HFFc6 (cell line): Measurements from ENCODE around the gene ATP8A1. TPM values are rescaled to one million over a fixed set of nuclear protein-coding genes. Genes with fewer than 3 reads are reported as not detected.
A peak's percentile ranks its signal among the peaks of the same experiment; 100 is the strongest.

Experiments used
- DNase-seq: peaks from one replicate; pipeline ENCODE4 v3.0.0-alpha.2; 2018
- H3K27ac Mint-ChIP-seq: 2 replicates; pipeline ENCODE4 v1.8.0; 2020; ENCODE audit warnings: mild to moderate bottlenecking, mixed read lengths
- H3K27me3 Mint-ChIP-seq: 2 replicates; pipeline ENCODE4 v1.8.0; 2021; ENCODE audit warnings: mild to moderate bottlenecking, moderate library complexity, mixed read lengths; ENCODE audit not compliant: insufficient read depth
- H3K36me3 Mint-ChIP-seq: 2 replicates; pipeline ENCODE4 v1.8.0; 2021; ENCODE audit warnings: low read depth, mixed read lengths
- H3K4me1 Mint-ChIP-seq: 2 replicates; pipeline ENCODE4 v1.8.0; 2020; ENCODE audit warnings: low read depth, mixed read lengths
- H3K4me3 Mint-ChIP-seq: 2 replicates; pipeline ENCODE4 v1.8.0; 2020; ENCODE audit warnings: mild to moderate bottlenecking, moderate library complexity, mixed read lengths
- H3K9me3 Mint-ChIP-seq: 2 replicates; pipeline ENCODE4 v1.8.0; 2020; ENCODE audit warnings: mild to moderate bottlenecking, mixed read lengths
- total RNA-seq, 6 experiments: library from RNA; stranded (reverse); fragmentation: NEBNext Ultra II Directional; extraction: Animal tissue kit (Norgen Biotek cat#: 25700); gene quantifications; 2 replicates in 1 of 6; 3 replicates in 5 of 6; pipeline ENCODE4 v1.2.3, GENCODE V29; 2021
- TF ChIP-seq, protein P1 (sequence below): fragments of 200-600 bp; sonication (generic); IDR thresholded peaks from 2 replicates; pipeline ENCODE4 v1.5.0; 2021; ENCODE audit warnings: antibody characterized with exemption, mild to moderate bottlenecking

Gene ATP8A1
- total RNA-seq, 6 experiments from 2014 or later, result 0.03 to 0.28 (median 0.11) TPM

DNA sequence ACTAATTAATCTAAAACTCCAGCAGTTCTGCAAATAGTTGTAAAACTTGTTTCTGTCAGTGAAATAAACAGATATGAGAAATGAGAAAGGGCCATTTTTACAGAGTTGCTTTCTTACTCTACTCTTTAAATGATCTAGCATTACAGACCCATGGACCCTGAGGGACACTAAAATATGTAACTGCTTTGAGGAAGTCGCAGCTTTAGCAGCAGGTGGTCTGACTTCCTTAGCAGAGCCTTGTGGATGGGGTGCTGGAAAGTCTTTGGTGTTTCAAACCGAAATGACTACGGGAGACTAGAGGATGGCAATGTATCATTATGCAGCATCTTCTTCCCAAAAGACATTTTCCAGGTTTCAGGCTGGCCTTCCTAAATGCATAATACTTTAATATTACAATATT, 240.9 kb downstream of the ATP8A1 start:
- TF ChIP-seq, protein P1, sequence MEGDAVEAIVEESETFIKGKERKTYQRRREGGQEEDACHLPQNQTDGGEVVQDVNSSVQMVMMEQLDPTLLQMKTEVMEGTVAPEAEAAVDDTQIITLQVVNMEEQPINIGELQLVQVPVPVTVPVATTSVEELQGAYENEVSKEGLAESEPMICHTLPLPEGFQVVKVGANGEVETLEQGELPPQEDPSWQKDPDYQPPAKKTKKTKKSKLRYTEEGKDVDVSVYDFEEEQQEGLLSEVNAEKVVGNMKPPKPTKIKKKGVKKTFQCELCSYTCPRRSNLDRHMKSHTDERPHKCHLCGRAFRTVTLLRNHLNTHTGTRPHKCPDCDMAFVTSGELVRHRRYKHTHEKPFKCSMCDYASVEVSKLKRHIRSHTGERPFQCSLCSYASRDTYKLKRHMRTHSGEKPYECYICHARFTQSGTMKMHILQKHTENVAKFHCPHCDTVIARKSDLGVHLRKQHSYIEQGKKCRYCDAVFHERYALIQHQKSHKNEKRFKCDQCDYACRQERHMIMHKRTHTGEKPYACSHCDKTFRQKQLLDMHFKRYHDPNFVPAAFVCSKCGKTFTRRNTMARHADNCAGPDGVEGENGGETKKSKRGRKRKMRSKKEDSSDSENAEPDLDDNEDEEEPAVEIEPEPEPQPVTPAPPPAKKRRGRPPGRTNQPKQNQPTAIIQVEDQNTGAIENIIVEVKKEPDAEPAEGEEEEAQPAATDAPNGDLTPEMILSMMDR, result no peak
- H3K4me1 Mint-ChIP-seq, result peaks cover 14% of the 10 kb centered on the region; the same call in 1 of the 2 replicates
- no peak for DNase-seq

DNA sequence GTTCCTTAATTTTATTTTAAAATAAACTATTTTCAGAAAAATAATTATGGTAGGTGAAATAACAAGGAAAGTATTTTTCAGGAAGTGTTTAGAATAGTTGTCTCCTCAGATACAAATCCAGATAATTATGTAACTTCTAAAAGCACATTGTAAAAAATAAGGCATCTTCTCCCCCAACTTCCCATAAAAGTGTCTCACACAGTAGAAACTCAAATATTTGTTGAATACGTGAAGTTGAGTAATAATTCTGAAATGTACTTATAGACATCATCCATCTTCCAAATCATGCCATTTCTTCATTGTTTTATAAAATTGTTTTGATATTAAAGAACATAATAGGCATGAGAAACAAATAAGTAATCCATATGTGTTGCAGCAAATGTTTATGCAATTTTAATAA, 241.6 kb downstream of the ATP8A1 start:
- Mint-ChIP-seq H3K36me3 (no peaks in the 10 kb centered on the region), H3K27ac (no peak overlapping the region), H3K4me1 (peaks cover 14% of the 10 kb centered on the region; the same call in 1 of the 2 replicates), H3K9me3 (no peaks in the 10 kb centered on the region), H3K4me3 (no peak overlapping the region), H3K27me3 (no peaks in the 10 kb centered on the region; the same call in 1 of the 2 replicates)
- no peak for DNase-seq
- TF ChIP-seq, protein P1, result no peak

More for the DNA sequence above, 240.9 kb downstream of the ATP8A1 start:
- no peak overlapping the region for H3K27ac Mint-ChIP-seq
- H3K27me3 Mint-ChIP-seq, result no peaks in the 10 kb centered on the region; the same call in 1 of the 2 replicates
- H3K9me3 Mint-ChIP-seq, result no peaks in the 10 kb centered on the region
- H3K4me3 Mint-ChIP-seq, result no peak overlapping the region
- H3K36me3 Mint-ChIP-seq, result no peaks in the 10 kb centered on the region

DNA sequence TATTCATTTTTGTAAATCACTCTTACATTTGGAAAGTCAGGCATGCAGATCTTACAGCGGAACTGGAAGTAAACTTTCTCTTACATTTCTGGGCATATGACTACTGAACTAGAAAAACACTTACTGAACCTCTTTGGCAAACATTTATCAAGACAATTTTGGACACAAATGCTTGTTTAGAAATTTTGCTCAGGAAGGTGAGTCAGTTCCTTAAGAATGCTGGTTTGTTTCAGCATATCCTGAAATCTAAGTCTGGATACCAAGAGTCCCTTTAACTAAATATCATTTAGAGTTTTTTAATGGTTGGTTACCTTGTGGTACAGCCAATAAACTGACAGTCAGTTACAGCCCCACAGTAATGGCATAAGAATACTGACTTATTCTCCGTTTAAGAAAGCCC, 244.7 kb downstream of the ATP8A1 start:
- DNase-seq, result peak; percentile 33
- TF ChIP-seq, protein P1, result no peak
- Mint-ChIP-seq H3K9me3 (no peaks in the 10 kb centered on the region), H3K27me3 (no peaks in the 10 kb centered on the region; the same call in 1 of the 2 replicates), H3K4me3 (peak overlapping the region; percentile 34; the same call in 1 of the 2 replicates), H3K27ac (no peak overlapping the region), H3K4me1 (peaks cover 14% of the 10 kb centered on the region; the same call in 1 of the 2 replicates), H3K36me3 (no peaks in the 10 kb centered on the region)

DNA sequence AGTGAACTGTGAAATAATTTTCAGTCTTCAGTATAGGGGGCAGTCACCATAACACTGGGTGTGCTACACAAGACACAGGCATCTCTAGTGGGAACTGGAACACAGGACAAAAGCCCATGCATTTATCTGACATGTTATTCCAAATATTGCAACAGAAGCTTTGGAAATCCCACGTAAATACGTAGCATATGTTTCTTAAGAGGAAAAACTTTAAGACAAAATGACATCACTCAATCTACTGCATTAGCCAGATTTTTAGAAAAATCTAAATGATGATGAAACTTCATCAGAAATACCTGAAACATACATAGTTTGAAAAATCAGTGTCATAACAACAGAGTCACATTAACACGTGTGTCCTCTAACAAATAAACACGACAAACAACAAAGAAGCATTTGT, 245.1 kb downstream of the ATP8A1 start:
- TF ChIP-seq, protein P1, result no peak
- no peak for DNase-seq
- Mint-ChIP-seq H3K36me3 (no peaks in the 10 kb centered on the region), H3K4me3 (peak overlapping the region; percentile 34; the same call in 1 of the 2 replicates), H3K9me3 (no peaks in the 10 kb centered on the region), H3K4me1 (peaks cover 14% of the 10 kb centered on the region; the same call in 1 of the 2 replicates), H3K27ac (no peak overlapping the region), H3K27me3 (no peaks in the 10 kb centered on the region; the same call in 1 of the 2 replicates)

DNA sequence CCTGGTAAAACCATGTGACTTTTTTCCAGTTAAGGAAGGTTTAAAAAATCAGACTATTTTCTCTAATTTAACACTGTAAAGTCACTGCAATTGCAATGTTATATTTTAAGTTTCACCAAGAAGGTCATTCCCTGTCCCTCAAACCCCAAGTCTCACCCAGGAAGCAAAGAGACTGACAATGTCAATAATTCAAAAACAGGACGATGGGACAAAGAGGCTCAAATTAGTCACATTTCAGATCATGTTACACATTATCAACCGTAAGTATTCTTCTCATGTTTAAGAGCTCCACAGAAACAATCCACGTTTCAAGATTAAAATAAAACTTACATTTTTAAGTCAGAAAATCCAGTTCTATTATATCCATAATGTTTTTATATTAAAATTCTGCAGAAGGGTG, 246.5 kb downstream of the ATP8A1 start:
- H3K36me3 Mint-ChIP-seq, result no peaks in the 10 kb centered on the region
- TF ChIP-seq, protein P1, result no peak
- H3K27me3 Mint-ChIP-seq, result no peaks in the 10 kb centered on the region; the same call in 1 of the 2 replicates
- no peak for DNase-seq
- peaks cover 14% of the 10 kb centered on the region; the same call in 1 of the 2 replicates for H3K4me1 Mint-ChIP-seq
- peaks cover 3% of the 10 kb centered on the region; the same call in 1 of the 2 replicates for H3K9me3 Mint-ChIP-seq
- no peak overlapping the region for H3K27ac Mint-ChIP-seq
- no peak overlapping the region for H3K4me3 Mint-ChIP-seq
